KOPT-K1 (cell line): ENCODE measurements around the gene DNMT3B.
"Not testable (repeated sequence)": the region's sequence is repeated elsewhere in the genome, so short reads cannot be mapped to it uniquely, and the experiment has no call there.

Experiments
- H3K27ac ChIP-seq: fragments of 200-600 bp; sonication (generic); 2 replicates; pipeline ENCODE4 v1.5.1; 2016; ENCODE audit warnings: antibody characterized with exemption, mild to moderate bottlenecking, low read depth, low read length; ENCODE audit not compliant: poor library complexity, severe bottlenecking
- H3K36me3 ChIP-seq: fragments of 200-600 bp; sonication (generic); 2 replicates; pipeline ENCODE4 v1.5.1; 2017; ENCODE audit warnings: antibody characterized with exemption, mild to moderate bottlenecking, low read length, moderate library complexity; ENCODE audit not compliant: insufficient read depth
- H3K9me3 ChIP-seq: fragments of 200-600 bp; sonication (generic); 2 replicates; pipeline ENCODE4 v1.5.1; 2017; ENCODE audit warnings: antibody characterized with exemption, low read length, mild to moderate bottlenecking; ENCODE audit not compliant: insufficient read depth, poor library complexity, severe bottlenecking

Gene DNMT3B

DNA sequence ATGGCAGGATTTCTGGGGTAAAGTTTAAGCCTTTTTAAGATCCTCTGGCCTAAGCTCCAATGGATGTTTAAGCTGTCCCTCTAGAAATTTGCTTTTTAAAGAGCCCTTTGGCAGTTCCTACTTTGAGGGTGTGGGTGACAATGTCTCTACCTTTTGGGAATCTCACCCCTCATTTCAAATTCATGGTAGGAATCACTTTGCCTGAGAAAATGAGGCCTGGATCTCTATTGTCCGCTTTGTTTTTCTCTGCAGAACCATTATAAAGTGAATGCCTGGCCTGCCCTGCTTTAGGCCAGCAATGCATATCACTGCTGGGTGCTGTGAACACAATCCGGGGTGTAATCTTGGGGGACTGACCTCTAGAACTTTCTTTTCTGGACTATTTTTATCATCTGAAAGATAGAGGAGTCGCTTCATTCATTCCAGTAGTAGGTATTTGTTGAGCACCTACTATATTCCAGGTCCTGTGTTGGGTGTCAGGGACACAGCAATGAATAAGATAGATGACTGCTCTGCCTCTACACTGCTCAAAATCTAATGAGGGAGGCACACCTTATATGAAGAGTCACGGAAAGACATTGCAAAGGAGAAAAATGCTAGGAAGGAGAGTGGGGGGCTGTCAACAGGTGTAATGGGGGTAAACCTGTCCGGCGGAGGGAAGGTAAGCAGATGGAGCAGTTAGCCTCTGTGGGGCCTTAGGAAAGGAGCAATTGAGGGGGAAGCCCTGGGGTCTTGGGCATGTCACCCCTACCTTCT is 10.3 kb upstream of the DNMT3B start:
- Histone ChIP-seq H3K36me3 (no peaks in the 10 kb centered on the region), H3K27ac (no peak overlapping the region), H3K9me3 (no peaks in the 10 kb centered on the region)

DNA sequence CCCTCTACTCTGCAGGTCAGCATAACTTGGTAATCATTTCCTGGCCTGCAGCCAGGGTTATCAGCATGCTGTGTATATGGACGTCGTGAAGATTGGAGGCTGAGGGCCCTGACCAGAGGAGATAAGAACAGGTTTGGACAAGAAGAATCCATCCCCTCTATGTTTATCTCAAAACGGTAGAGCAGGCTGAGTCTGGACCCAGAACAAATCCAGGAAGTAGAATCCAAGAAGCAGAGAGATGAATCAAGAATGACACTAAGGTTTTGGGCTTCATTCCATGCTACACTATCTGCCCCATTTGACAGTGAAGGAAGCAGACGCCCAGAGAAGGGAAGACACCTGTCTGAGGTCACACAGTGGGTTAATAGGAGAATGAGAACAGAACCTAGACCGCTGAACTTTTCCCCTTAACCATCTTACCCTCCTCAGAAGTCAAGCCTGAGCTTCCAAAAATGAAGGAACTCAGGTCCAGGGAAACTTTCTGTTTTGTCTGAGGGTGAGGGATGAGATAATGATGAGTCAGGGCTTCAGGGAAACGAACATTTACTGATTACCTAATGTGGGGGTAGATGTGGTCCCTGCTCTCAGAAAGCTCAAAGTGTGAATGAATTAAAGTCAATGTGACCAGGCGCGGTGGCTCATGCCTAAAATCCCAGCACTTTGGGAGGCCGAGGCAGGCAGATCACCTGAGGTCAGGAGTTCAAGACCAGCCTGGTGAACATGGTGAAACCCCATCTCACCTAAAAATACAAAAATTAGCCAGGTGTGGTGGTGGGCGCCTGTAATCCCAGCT is 9.5 kb upstream of the DNMT3B start:
- Histone ChIP-seq H3K9me3 (no peaks in the 10 kb centered on the region), H3K27ac (no peak overlapping the region), H3K36me3 (no peaks in the 10 kb centered on the region)

DNA sequence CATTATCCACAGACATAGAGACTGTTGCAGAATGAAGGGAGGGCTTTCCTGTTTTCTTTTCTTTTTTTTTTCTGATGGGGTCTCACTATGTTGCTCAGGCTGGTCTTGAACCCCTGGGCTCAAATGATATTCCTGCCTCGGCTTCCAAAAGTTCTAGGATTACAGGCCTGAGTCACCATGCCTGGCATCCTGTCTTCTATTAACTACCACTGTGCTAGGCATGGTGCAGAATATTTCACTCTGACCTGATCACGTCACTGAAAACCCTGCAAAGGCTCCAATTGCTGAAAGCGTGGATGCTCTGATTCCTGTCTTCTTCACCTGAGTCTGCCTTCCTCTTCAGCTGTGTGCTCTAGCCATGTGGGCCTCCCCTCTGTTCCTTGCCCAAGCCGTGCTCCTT is 8.5 kb upstream of the DNMT3B start:
- Histone ChIP-seq H3K27ac (no peak overlapping the region), H3K36me3 (no peaks in the 10 kb centered on the region), H3K9me3 (no peaks in the 10 kb centered on the region)

DNA sequence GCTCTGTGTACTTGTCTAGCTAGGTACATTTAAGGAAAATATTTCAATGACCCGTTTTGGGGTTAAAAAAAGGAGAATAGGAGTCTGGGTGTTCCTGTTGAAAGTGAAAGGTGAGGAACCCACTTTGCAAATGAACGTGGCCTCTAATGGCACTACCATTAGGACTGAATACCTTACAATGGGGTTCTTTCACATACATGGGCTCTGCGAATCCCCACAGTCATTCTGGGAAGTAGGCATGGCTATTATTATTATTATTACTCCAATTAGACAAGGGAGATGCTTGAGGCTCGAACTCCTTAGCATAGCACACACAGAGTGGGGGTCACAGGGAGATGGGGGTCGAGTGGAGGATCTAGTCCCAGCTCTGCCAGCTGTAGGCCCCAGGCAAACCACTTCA is 6.0 kb upstream of the DNMT3B start:
- H3K27ac ChIP-seq, result no peak overlapping the region
- H3K9me3 ChIP-seq, result no peaks in the 10 kb centered on the region
- H3K36me3 ChIP-seq, result no peaks in the 10 kb centered on the region

DNA sequence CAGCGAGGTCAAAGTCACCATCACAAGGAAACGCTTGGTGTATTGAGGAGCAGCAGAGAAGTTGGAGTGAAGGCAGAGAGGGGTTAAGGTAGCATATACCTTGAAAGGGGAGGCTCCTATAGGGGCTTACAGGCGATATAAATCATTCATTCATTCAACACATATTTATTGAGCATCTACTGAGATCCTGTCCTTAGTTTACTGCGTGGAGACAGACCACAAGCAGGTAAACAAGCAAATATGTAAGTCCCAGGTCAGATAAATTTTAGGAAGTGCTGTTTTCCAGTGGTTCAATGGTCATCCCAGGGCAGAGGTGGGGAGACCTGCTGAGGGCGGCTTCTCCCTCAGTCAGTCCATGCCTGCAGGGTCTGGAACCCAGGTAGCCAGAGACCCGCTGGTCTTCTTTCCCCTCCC is 761 bp upstream of the DNMT3B start:
- Histone ChIP-seq H3K27ac (peak overlapping the region; percentile 81), H3K36me3 (0 out of 2 replicates have a peak, but pooled peaks cover under 1% of the 10 kb centered on the region), H3K9me3 (no peaks in the 10 kb centered on the region)

DNA sequence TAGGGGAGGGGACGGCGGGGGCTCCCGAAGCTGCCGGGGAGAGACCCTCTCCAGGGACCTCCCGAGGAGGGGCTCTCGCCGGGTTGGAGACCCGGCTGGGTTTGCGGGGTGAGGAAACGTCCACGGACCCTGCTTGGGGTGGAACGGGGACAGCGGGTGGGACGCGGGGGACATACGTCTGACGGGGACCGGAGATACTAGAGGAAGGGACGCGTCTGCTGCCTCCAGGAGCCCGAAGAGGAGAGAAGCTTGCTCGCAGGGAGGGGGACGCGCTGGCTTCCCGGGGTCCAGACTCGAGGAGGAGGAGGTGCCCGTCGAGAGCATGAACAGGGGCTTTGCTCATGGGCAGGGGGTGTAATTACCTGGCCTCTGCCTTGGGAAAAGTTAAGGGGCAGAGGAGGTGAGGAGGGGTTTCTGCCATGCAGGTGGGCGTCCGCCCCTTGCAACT is 593 bp downstream of the DNMT3B start:
- Histone ChIP-seq H3K27ac (peak overlapping the region; percentile 81), H3K9me3 (no peaks in the 10 kb centered on the region), H3K36me3 (peaks cover 14% of the 10 kb centered on the region; the same call in 1 of the 2 replicates)

DNA sequence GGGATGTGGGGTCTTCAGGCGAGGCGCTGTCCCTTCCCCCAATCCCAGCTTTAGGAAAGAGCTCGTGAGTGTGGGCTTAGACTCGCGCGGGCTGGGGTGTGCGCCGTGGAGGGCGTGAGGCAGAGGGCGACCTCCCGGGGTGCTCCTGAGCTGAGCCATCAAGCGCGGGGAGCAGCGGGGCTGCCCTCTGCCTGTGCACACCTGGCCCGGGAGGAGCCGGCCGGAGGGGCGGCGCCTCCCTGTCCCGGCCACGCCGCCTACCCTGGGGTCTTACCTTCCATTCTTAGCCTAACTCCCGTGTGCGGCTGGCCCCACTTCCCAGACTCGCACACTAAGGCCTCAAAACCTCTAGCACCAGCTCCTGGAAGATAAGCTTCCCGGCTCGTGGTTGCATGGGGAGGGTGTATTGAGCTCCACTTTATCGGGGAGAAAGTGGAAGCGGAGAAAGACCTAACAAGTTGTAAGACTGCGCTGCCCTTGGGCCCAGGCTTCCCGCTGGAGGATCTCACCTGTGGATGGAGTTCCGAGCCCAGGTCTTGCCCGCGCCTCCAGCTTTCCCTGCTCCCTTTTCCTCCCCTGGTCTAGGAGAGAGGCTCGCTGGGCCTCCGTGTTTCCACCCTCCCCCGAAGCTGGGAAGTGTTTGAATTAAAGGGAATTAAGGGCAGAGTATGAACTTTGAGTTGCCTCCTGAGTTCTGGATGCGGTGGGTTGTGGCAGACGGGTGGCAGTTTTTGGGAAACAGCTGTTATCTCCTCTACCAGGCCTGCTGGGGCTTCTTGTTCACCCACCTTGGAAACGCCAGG is 1.2 kb downstream of the DNMT3B start:
- Histone ChIP-seq H3K9me3 (no peaks in the 10 kb centered on the region), H3K27ac (peak overlapping the region; percentile 81), H3K36me3 (peaks cover 17% of the 10 kb centered on the region; the same call in 1 of the 2 replicates)

DNA sequence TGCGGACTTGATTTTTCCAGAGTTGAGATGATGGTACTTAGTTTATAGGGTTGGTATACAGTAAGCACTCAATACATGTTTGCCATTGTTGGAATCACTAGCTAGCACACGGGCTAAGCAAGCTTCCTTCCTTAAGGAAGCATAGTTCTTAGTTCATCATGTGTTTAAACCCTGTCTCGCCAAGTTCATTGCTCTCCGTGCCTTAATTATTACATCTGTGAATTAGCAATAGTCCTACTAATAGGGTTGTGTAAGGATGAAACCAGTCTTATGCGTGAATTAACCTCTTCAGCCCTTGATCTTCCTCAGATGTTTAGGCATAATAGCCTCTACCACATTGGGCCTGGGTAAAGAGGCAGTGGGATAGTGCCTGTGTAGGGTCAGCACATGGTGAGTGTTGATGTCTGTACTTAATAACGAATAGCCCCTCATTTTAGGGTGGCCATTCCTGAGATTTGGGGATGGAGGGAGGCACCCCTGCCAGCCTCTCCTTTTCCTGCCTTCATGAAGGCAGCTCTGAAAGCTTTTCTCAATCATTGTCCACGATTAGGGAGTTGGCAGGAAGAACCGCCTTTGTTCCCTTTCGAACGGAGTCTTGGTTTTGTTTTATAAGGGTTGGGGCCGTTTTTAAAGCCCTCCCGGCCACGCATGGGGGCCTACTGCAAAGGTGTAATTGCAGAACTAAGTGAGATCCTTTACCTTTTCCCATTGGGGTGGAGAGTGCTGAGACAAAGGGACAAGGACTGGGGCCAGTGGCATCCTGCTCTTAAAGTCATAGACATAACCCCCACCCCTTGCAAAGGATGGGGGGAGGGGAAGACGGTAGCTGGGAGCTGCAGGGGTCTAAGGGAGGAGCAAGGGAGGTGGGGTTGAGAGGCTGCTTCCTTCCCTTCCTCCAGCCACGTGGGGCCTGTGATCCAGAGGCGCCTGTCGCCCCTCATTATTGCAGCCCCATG is 2.1 kb downstream of the DNMT3B start:
- Histone ChIP-seq H3K9me3 (no peaks in the 10 kb centered on the region), H3K27ac (peak overlapping the region; percentile 81), H3K36me3 (peaks cover 21% of the 10 kb centered on the region; the same call in 1 of the 2 replicates)

DNA sequence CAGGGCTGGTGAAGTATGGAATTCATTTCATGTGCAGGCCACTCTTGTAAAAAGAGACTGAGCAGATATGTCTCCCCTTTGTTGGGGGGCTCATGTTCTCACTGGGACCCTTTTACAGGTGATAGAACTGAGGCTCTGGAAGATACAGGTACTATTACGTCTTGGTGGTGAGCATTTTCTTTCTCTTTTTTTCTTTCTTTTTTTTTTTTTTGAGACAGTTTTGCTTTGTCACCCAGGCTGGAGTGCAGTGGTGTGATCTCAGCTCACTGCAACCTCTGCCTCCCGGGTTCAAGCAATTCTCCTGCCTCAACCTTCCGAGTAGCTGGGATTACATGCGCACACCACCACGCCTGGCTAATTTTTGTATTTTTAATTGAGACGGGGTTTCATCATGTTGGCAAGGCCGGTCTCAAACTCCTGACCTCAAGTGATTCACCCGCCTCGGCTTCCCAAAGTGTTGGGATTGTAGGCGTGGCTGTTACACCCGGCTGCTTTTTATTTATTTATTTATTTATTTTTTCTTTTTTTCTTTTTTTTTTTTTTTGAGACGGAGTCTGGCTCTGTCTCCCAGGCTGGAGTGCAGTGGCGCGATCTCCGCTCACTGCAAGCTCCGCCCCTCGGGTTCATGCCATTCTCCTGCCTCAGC is 3.2 kb downstream of the DNMT3B start:
- peaks cover 21% of the 10 kb centered on the region; the same call in 1 of the 2 replicates for H3K36me3 ChIP-seq
- H3K9me3 ChIP-seq, result not testable (repeated sequence)
- peak overlapping the region; percentile 81 for H3K27ac ChIP-seq

DNA sequence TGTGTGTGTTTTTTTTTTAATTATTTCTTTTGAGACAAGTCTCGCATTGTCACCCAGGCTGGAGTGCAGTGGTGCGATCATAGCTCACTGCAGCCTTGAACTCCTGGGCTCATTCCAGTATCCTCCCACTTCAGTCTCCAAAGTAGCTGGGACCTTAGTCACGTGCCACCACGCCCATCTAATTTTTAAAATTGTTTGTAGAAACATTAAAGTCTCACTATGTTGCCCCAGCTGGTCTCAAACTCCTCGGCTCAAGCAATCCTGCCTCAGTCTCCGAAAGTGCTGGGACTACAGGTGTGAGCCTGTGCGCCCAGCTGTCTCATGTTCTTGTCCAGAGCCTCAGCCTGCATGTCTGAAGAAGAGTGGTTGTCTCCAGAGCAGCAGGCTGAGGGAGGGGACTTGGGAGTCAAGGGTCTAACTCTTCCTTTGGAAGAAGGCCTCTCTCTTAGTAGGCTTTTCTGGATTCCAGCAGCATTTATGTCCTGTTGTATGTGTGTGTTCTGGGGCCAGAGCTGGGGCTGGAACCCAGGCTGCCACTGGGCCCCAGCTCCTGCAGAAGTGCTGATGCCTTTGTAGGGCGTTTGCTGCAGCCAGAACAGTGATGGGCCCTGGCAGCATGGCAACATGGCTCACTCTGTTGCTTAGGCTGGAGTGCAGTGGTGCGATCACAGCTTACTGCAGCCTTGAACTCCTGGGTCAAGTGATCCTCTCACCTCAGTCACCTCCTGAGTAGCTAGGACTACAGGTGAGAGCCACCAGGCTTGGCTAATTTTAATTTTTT is 5.4 kb downstream of the DNMT3B start:
- Histone ChIP-seq H3K36me3 (peaks cover 21% of the 10 kb centered on the region; the same call in 1 of the 2 replicates), H3K9me3 (no peaks in the 10 kb centered on the region), H3K27ac (no peak overlapping the region)

DNA sequence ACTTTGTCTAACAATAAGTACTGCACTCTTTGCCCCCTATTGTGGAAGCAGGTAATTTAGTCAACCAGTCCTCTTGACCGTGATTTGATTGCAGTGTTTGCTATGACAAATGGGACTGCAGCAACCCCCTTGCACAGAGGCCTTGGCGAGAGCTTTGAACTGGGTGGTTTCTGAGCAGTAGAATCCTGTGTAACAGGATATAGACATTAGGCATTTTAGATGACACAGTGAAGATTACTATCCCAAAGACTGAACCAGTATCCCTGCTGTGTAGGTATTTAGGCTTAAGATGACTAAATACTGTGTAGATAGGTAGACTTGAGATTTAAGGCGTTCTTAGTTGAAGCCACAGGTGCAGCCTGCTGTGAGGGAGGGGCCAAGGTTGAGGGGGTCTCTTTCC is 9.9 kb downstream of the DNMT3B start:
- Histone ChIP-seq H3K27ac (peak overlapping the region; percentile 27), H3K36me3 (peaks cover 15% of the 10 kb centered on the region; the same call in 1 of the 2 replicates), H3K9me3 (no peaks in the 10 kb centered on the region)

DNA sequence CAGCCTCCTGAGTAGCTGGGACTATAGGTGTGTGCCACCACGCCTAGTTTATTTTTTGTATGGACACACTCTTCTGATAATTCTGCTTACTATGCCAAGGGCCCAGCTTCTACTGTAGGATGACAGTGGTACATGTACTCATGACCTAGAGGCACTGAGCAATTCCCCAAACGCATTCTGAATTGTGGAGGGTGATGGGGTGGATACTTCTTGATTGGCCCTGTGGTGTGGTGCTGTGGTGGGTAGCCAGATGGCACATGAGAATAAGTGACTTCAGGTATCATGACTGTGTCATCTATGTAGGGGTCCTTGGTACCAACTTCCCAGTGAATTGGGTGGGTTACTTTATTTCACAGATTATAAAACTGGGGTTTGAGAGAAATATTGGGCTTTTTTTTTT is 11.0 kb downstream of the DNMT3B start:
- Histone ChIP-seq H3K9me3 (no peaks in the 10 kb centered on the region), H3K27ac (peak overlapping the region; percentile 5), H3K36me3 (peaks cover 6% of the 10 kb centered on the region; the same call in 1 of the 2 replicates)

DNA sequence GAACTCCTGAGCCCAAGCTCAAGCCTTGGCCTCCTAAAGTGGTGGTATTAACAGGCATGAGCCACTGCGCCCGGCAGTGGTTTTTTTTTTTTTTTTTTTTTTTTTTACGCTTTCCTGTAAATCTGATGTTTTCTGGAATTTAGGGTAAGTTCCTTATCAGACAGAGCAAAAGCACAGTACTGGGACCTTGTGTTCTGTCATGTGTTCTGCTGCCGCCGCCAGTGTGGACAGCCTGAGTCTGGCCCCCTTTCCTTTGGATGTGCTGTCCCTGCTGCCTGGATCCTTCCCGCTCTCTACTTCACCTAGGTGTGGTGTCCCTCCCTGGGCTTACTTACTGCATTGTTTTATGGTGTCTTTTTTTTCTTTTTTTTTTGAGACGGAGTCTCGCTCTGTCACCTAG is 11.7 kb downstream of the DNMT3B start:
- Histone ChIP-seq H3K27ac (no peak overlapping the region), H3K36me3 (peaks cover 2% of the 10 kb centered on the region; the same call in 1 of the 2 replicates), H3K9me3 (no peaks in the 10 kb centered on the region)
